ENCODE data around the gene KBTBD13.

DNA sequence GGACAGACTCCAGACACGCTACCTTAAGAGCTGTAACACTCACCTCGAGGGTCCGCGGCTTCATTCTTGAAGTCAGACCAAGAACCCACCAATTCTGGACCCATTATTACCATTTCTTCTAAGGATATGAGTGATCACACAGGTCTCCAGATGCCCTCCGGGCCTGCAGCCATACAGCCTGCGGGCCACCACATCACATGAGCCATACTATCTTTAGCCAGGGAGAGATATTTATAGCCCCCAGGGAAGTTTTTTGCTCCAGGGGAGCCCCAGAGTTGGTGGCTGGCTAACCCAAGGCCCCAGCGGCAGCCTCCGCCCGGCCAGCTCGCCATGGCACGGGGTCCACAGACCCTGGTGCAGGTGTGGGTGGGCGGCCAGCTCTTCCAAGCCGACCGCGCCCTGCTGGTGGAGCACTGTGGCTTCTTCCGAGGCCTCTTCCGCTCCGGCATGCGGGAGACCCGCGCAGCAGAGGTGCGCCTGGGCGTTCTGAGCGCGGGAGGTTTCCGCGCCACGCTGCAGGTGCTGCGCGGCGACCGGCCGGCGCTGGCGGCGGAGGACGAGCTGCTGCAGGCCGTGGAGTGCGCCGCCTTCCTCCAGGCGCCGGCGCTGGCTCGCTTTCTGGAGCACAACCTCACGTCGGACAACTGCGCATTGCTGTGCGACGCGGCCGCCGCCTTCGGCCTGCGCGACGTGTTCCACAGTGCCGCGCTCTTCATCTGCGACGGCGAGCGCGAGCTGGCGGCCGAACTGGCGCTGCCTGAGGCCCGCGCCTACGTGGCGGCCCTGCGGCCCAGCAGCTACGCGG lies at the start of gene KBTBD13:
- TF ChIP-seq, protein P1, sequence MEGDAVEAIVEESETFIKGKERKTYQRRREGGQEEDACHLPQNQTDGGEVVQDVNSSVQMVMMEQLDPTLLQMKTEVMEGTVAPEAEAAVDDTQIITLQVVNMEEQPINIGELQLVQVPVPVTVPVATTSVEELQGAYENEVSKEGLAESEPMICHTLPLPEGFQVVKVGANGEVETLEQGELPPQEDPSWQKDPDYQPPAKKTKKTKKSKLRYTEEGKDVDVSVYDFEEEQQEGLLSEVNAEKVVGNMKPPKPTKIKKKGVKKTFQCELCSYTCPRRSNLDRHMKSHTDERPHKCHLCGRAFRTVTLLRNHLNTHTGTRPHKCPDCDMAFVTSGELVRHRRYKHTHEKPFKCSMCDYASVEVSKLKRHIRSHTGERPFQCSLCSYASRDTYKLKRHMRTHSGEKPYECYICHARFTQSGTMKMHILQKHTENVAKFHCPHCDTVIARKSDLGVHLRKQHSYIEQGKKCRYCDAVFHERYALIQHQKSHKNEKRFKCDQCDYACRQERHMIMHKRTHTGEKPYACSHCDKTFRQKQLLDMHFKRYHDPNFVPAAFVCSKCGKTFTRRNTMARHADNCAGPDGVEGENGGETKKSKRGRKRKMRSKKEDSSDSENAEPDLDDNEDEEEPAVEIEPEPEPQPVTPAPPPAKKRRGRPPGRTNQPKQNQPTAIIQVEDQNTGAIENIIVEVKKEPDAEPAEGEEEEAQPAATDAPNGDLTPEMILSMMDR (IDR thresholded peaks at IDR 0.05 in 8 of 11, conservative IDR thresholded peaks at IDR 0.05 in 3 of 11) = no peak
- no peak for TF ChIP-seq POLR2A (IDR thresholded peaks at IDR 0.05)

Measured in spleen (tissue), 7 donors.